Fibroblast of the aortic adventitia (primary cell): ENCODE measurements around the gene HOXA10. TPM values are rescaled to one million over a fixed set of nuclear protein-coding genes. Genes with fewer than 3 reads are reported as not detected.
A peak's percentile ranks its signal among the peaks of the same experiment; 100 is the strongest.

Experiments used
- DNase-seq: peaks from one replicate; pipeline ENCODE4 v3.0.0-alpha.2; 2010; ENCODE audit warnings: low read depth
- H3K4me3 ChIP-seq: 2 replicates; pipeline ENCODE4 v1.5.1; 2011; ENCODE audit warnings: low read depth, mild to moderate bottlenecking, control low read depth, low read length, moderate library complexity
- total RNA-seq: library from RNA; depleted of rRNA; stranded (reverse); fragments of >200 nt; gene quantifications from 2 replicates; pipeline ENCODE4 v1.2.3, GENCODE V29; 2012; ENCODE audit warnings: low replicate concordance
- TF ChIP-seq, protein P1 (sequence below): IDR thresholded peaks from 2 replicates; pipeline ENCODE4 v1.5.1; 2011; ENCODE audit warnings: mild to moderate bottlenecking, low read length, control low read depth, inconsistent platforms; ENCODE audit not compliant: insufficient read depth

HOXA10 gene
- total RNA-seq, 1 donor: not detected

DNA sequence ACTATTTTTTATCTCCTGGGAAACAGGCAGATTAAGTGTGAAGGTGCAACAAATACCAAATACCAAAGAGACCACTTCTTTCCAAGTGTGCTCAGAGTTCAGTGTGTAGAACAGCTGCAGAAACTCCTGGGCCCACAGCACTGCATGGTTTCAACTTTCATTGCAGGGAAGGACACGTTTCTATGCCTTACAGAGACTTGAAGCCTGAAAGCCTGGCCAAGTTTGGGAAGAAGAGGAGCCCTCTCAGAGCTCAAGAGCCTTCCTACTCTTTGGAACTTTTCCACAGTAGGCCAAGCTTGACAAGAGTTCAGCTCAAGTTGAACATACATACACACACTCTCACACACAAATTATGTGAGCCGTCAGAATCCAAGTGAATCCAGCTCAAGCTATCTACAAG, 46.1 kb downstream of the HOXA10 start:
- TF ChIP-seq, protein P1, sequence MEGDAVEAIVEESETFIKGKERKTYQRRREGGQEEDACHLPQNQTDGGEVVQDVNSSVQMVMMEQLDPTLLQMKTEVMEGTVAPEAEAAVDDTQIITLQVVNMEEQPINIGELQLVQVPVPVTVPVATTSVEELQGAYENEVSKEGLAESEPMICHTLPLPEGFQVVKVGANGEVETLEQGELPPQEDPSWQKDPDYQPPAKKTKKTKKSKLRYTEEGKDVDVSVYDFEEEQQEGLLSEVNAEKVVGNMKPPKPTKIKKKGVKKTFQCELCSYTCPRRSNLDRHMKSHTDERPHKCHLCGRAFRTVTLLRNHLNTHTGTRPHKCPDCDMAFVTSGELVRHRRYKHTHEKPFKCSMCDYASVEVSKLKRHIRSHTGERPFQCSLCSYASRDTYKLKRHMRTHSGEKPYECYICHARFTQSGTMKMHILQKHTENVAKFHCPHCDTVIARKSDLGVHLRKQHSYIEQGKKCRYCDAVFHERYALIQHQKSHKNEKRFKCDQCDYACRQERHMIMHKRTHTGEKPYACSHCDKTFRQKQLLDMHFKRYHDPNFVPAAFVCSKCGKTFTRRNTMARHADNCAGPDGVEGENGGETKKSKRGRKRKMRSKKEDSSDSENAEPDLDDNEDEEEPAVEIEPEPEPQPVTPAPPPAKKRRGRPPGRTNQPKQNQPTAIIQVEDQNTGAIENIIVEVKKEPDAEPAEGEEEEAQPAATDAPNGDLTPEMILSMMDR: no peak
- H3K4me3 ChIP-seq: no peak overlapping the region
- DNase-seq: peak; percentile 59

DNA sequence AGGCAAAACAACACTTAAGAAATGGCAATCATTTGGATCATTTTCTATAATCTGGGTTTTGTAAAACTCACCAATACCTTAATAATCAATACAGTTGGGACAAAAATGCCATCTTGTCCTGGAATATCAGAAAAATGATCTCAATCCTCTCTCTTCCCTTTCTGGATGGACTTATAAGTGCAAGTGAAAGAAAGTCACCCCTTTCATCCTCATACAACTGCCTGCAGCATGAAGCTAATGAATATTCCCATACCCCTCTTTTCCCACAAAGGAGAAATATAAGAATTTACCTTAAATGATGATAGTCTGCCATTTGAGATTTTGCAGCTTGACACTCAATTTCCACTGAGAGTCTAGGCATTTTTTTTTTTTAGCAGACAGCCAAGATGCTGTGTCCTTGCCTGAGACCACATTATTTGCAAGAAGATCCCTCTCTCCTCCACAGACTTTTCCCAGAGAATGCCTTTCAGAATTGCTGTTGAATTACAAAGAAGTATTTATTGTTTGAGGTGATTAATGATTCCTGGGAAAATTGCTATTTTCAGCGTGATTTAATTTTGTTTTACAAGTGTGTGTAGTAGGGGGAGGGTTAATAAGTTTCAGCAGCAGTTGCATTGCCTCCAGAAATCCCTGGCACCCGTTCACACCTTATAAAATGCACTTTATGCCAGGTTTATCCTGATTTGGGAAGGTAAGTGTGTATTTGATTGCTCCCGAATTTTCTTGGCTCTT, 47.4 kb downstream of the HOXA10 start:
- H3K4me3 ChIP-seq: no peak overlapping the region
- TF ChIP-seq, protein P1: no peak
- DNase-seq: no peak

DNA sequence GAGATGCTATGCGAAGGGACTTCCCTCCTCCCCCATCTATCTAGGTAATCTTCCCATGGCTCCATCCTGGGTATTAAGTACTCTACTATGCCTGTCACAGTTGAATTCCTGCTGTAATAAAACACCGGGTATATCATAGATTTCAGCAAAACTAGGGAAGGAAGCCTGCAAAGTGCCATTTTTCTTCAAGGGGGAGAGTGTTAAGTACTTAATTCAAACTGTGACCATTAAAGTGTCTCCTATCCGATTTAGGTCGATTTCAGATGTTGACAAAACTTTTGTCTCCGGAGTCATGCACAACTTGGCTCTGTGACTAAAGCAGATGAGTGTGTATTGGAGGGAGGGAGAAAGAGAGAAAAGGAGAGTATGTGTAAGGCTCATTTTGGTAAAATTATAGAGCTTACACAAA, 48.1 kb downstream of the HOXA10 start:
- TF ChIP-seq, protein P1: no peak
- DNase-seq: no peak
- no peak overlapping the region for H3K4me3 ChIP-seq

DNA sequence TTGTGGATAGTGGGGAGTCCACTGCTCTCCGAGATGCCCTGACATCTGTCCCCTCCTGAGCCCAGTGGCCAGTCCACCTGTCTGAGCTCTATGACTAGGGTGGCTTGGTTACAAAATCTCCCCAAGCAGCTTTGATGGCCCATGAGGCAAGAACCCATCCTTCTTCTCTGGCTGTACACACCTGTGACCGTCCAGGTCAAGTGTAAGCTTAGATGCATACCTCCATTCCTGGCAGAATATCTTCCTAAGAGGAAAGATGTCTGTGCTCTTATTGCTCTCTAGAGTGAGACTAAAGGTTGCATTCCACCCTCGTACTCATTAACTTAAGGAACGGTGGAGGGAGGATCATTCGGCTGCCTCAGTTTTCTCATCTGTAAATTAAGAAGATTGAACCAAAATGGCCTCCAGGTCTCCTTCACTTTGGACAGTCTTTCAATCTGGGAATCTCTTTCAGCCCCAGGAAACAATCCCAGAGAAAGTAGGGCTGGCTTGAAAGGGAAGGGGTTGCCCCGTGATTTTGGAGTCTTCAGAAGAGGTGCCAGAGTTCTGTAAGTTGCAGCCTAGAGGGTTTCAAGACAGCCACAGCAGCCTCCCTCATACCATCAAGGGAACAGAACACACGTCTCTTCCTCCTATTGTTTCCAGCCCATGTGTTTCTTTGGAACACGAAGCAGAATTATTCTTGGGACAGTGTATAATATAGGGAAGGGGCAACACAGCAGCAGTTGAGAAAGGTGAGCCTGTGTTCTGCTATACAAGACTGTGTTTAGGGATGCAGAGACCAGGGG, 49.0 kb downstream of the HOXA10 start:
- H3K4me3 ChIP-seq: no peak overlapping the region
- TF ChIP-seq, protein P1: no peak
- DNase-seq: no peak

DNA sequence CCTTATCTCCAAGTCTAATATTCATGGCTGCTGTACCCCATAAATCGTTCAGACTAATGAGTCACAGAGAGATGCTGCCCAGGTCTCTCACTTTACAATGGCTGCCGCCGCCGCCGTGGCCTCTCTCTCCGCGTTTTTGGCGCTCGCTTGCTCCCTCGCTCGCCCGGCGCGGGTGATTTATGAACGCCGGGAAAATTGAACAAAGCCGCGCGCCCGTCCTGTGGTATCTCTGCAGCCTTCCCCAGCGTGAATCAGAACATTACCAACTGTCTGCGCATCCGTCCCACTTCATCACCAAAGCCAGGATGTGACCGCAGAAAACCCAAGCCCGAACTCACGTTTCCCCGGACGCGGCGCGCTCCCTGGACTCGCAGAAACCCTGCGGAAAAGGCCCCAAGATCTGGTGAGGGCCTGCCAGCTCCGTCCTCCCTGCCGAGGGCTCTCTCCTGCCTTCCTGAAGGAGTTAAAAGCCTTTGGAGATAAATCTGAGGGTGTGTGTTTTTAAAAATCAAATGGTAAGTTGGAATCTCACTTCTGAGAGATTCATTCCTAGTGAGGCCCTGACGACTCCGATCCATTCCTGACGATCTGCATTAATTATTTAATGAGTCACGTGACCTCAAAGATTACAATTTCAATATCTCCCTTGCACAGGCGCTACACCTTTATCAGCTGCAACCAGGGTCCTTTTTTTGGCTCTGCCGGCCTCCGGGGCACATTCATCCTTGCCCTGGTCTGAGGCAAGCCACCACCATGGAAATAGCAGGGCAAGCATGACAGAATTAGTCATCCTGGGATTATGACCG, 49.8 kb downstream of the HOXA10 start:
- H3K4me3 ChIP-seq: no peak overlapping the region
- DNase-seq: peak; percentile 73
- TF ChIP-seq, protein P1: no peak

DNA sequence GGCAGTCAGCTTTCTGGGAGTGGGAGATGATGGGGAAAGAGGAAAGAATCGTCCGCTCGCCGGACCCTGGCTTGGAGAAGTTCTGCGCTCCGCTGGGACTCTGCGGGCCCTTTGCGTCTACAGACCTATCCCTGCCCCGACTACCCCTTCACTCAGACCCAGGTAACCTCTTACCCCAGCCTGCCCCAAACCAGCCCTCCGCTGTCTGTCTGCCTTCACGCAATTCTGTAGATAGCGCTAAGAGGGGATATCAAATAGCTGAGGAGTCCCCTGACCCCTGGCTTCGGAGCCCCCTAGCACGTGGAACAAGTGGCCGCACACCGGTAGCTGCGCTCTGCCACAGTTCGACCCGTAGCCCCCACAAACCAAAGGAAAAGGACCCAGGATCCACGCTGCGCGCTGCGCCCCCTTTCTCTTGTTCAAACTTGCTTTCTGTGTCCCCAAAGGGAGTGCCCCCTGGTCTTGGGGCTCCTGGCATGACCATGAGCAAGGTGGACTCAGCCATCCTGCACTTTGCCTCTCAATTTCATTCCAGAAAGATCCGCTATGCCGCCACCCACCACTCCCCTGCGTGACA, 50.6 kb downstream of the HOXA10 start:
- DNase-seq: no peak
- TF ChIP-seq, protein P1: no peak
- peak overlapping the region; percentile 35 for H3K4me3 ChIP-seq
